Measurements from ENCODE around the gene BBS9. TPM values are rescaled to one million over a fixed set of nuclear protein-coding genes. Genes with fewer than 3 reads are reported as not detected.

The BBS9 gene
- total and polyA plus RNA-seq, 2 of the 4 experiments (the other 2 are of a cell fraction) = 7.9 to 9.5 TPM

GRCh38 chr7:33452805-33453502 is 323.6 kb downstream of the BBS9 start:
- peak overlapping the region; percentile 91 for H3K18ac ChIP-seq (ENCODE audit: low read depth, low read length)
- dilution Hi-C loops (cut with HindIII; ENCODE audit: low sequenced_read_pairs, unreplicated experiment) = no loop called here
- H3K4me2 ChIP-seq (ENCODE audit: low read depth, low read length) = no peak overlapping the region
- no peak overlapping the region for H3K9ac ChIP-seq (ENCODE audit: low read depth, low read length)
- H3K9me3 ChIP-seq (ENCODE audit: control insufficient read depth, insufficient read depth, low read length) = no peaks in the 10 kb centered on the region
- no peak overlapping the region for H4K91ac ChIP-seq (ENCODE audit: insufficient read depth, low read depth, low read length)
- peak overlapping the region; percentile 35; the same call in 1 of the 2 replicates for H3K27ac ChIP-seq (ENCODE audit: insufficient read depth, low read length)
- ChIA-PET CTCF (interaction anchor here (0.9 kb wide), 1 partner anchor 11 kb away, joined by 4 read pairs; no protein-coding TSS in a partner anchor), POLR2A (ENCODE audit: unreplicated experiment) (no interaction called here)
- no peaks in the 10 kb centered on the region for H3K36me3 ChIP-seq (ENCODE audit: control insufficient read depth, insufficient read depth, low read length)
- H3K56ac ChIP-seq (ENCODE audit: extremely low read depth, insufficient read depth, low read length) = no peak overlapping the region
- H3K27me3 ChIP-seq (ENCODE audit: control insufficient read depth, insufficient read depth, low read length) = no peaks in the 10 kb centered on the region
- no peaks in the 10 kb centered on the region for H4K20me1 ChIP-seq (ENCODE audit: insufficient read depth, low read length)
- BruUV-seq (replicated peaks) = no TSS peak
- in situ Hi-C loops (cut with MboI; ENCODE audit: low sequenced_read_pairs) = no loop called here
- no peak overlapping the region; the same call in 1 of the 2 replicates for H3K4ac ChIP-seq (ENCODE audit: low read depth, low read length)
- peak overlapping the region; percentile 38; the same call in 1 of the 2 replicates for H3K14ac ChIP-seq (replicated peaks; ENCODE audit: low read depth, low read length)
- no peak overlapping the region for H3K23ac ChIP-seq (ENCODE audit: low read depth, low read length)
- no CpG with 5 or more reads among the region's 1 CpG for WGBS, 2 experiments (ENCODE audit: extremely low coverage in 2 of 2, insufficient read length in 1 of 2)
- no peak overlapping the region for H2AFZ ChIP-seq (replicated peaks; ENCODE audit: low read length, poor library complexity)
- H4K8ac ChIP-seq (ENCODE audit: low read depth in 2 of 2, low read length in 2 of 2) = peak overlapping the region in 1 of 2 experiments; percentile 1; a peak in 2 of 4 replicates
- 0 out of 2 replicates have a peak overlapping the region, but pooled peaks have one; percentile 11 for H2AK5ac ChIP-seq (ENCODE audit: low read depth, low read length)
- no peak overlapping the region for H2AK9ac ChIP-seq (replicated peaks; ENCODE audit: low read depth, low read length, poor library complexity)
- no peak overlapping the region for H3K4me3 ChIP-seq (ENCODE audit: insufficient read depth, low read depth, low read length)
- no peaks in the 10 kb centered on the region for H3K79me1 ChIP-seq (ENCODE audit: low read depth in 1 of 2, low read length in 2 of 2)
- peak overlapping the region; percentile 25; the same call in 1 of the 3 replicates for H2BK15ac ChIP-seq (ENCODE audit: low read depth, low read length)
- DNase-seq (peak; percentile 45), ATAC-seq (ENCODE audit: low read depth) (peak; percentile 65)
- H3K4me1 ChIP-seq (ENCODE audit: control insufficient read depth, insufficient read depth, low read length) = 0 out of 2 replicates have a peak, but pooled peaks cover 2% of the 10 kb centered on the region
- H2BK5ac ChIP-seq (ENCODE audit: low read depth, low read length, poor library complexity, severe bottlenecking) = peak overlapping the region; percentile 36
- intact Hi-C loops (cut with micrococcal nuclease) = loop anchor here (10.0 kb wide), 1 partner anchor 302 kb away; no protein-coding TSS in a partner anchor
- H2BK120ac ChIP-seq (ENCODE audit: low read depth, low read length) = no peak overlapping the region
- H3K9me1 ChIP-seq (ENCODE audit: insufficient read depth, low read length) = no peaks in the 10 kb centered on the region
- H2BK20ac ChIP-seq (ENCODE audit: low read depth, low read length) = no peak overlapping the region
- TF ChIP-seq MAZ (IDR thresholded peaks at IDR 0.05; ENCODE audit: borderline replicate concordance, low read depth, low read length) (no peak), NFE2L2 (IDR thresholded peaks at IDR 0.05; ENCODE audit: low read depth, low read length) (peak; percentile 94), ELK1 (IDR thresholded peaks at IDR 0.05; ENCODE audit: borderline replicate concordance, low read depth, low read length) (no peak), RCOR1 (IDR thresholded peaks at IDR 0.05; ENCODE audit: insufficient replicate concordance, low read length) (no peak), MXI1 (IDR thresholded peaks at IDR 0.05; ENCODE audit: borderline replicate concordance, low read depth, low read length) (no peak), MAFK (IDR thresholded peaks at IDR 0.05; ENCODE audit: low read depth, low read length) (peak; percentile 77), FOS (IDR thresholded peaks at IDR 0.05; ENCODE audit: low read depth, low read length) (0 out of 2 replicates have a peak, but pooled peaks have one; percentile 9), SMC3 (IDR thresholded peaks at IDR 0.05; ENCODE audit: low read depth, low read length) (no peak), RAD21 (IDR thresholded peaks at IDR 0.05; ENCODE audit: low read length) (no peak)
- peak overlapping the region; percentile 83; the same call in 1 of the 2 replicates for H4K5ac ChIP-seq (ENCODE audit: low read depth, low read length)
